Stimulated activated naive B cell treated with anti-CD40 and anti-IgM and Interleukin-4, amounts not matched to agents 10 μg/mL and 1 μg/mL and 100 μg/mL, for 72 hours (primary cell): Measurements from ENCODE around the gene FRG2C.

Source experiments
- ATAC-seq, 2 donors: fragments of 150-1000 bp; cut with Tn5 transposase; replicated peaks; 2 replicates each; pipeline ENCODE4 v1.10.0; 2021; ENCODE audit warnings: moderate library complexity in 1 of 2
- DNase-seq: peaks from one replicate; pipeline ENCODE4 v3.0.0; 2021
- H3K27ac Mint-ChIP-seq: one replicate; pipeline ENCODE4 v1.8.0; 2022; ENCODE audit warnings: mild to moderate bottlenecking, mixed read lengths
- H3K27me3 Mint-ChIP-seq, 2 donors: one replicate each; pipeline ENCODE4 v1.8.0; 2022; ENCODE audit warnings: mixed read lengths in 2 of 2
- H3K36me3 Mint-ChIP-seq, 2 donors: one replicate each; pipeline ENCODE4 v1.8.0; 2022; ENCODE audit warnings: mixed read lengths in 2 of 2, mild to moderate bottlenecking in 1 of 2
- H3K4me1 Mint-ChIP-seq, 2 donors: one replicate each; pipeline ENCODE4 v1.8.0; 2022; ENCODE audit warnings: mixed read lengths in 2 of 2, mild to moderate bottlenecking in 1 of 2
- H3K4me3 Mint-ChIP-seq, 2 donors: one replicate each; pipeline ENCODE4 v1.8.0; 2022; ENCODE audit warnings: mild to moderate bottlenecking in 2 of 2, mixed read lengths in 2 of 2, moderate library complexity in 1 of 2
- H3K9me3 Mint-ChIP-seq, 2 donors: one replicate each; pipeline ENCODE4 v1.8.0; 2022; ENCODE audit warnings: mixed read lengths in 2 of 2, mild to moderate bottlenecking in 1 of 2

FRG2C gene

DNA sequence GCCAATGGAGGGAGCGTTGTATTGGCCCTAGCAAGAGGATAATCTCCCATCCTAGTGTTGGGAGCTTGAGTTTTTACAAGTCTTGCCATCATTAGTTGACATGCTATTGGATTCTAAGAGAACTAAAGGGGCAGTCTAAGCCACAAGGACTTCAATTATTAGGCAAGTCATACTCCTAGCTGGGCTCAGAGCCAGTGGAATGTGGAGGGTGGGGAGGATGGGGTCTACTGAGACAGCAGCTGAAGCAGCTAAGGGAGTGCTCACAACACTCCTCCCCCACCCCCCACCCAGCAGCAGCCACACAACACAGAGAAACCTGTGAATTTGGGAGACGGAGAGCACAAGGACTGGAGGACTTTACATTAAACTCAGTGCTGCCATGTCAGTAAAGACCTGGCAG, 27.9 kb downstream of the FRG2C start:
- no peaks in the 10 kb centered on the region for H3K27me3 Mint-ChIP-seq
- H3K4me3 Mint-ChIP-seq = no peak overlapping the region
- H3K36me3 Mint-ChIP-seq = peaks cover 8 to 9% of the 10 kb centered on the region in 2 donors
- no peaks in the 10 kb centered on the region for H3K4me1 Mint-ChIP-seq
- H3K27ac Mint-ChIP-seq = no peak overlapping the region
- H3K9me3 Mint-ChIP-seq = peaks cover 19 to 25% of the 10 kb centered on the region in 2 donors
- DNase-seq (no peak), ATAC-seq (no peak)
